ENCODE measurements around the gene USP2.

Gene USP2

GRCh38 chr11:119381181-119381988, at the start of gene USP2:
Gene USP2, minus strand, starts transcription at chr11:119381690. Its CDS starts 8,210 bp downstream, at chr11:119373480.
- peak; percentile 97 for DNase-seq (ENCODE audit: low read depth)

- no peak for DNase-seq (ENCODE audit: low read depth)
These were observed 45.8 kb upstream of the USP2 start for GRCh38 chr11:119427279-119427678.

GRCh38 chr11:119426142-119426541, 44.7 kb upstream of the USP2 start:
- DNase-seq (ENCODE audit: low read depth) = no peak

- no peak for DNase-seq (ENCODE audit: low read depth)
These were observed 43.3 kb upstream of the USP2 start for GRCh38 chr11:119424775-119425174.

GRCh38 chr11:119424276-119424675, 42.8 kb upstream of the USP2 start:
- DNase-seq (ENCODE audit: low read depth) = no peak

GRCh38 chr11:119423509-119424254, 42.2 kb upstream of the USP2 start:
- DNase-seq (ENCODE audit: low read depth) = no peak

GRCh38 chr11:119422809-119423508, 41.5 kb upstream of the USP2 start, which contains the start of gene THY1:
Gene THY1, minus strand, starts transcription at chr11:119423172. Its CDS starts 2,267 bp downstream, at chr11:119420905.
- no peak for DNase-seq (ENCODE audit: low read depth)

- no peak for DNase-seq (ENCODE audit: low read depth)
These were observed 40.7 kb upstream of the USP2 start for GRCh38 chr11:119421941-119422808.

- no peak for DNase-seq (ENCODE audit: low read depth)
These were observed 39.9 kb upstream of the USP2 start for GRCh38 chr11:119421351-119421750.

- DNase-seq (ENCODE audit: low read depth) = no peak
These were observed 39.1 kb upstream of the USP2 start for GRCh38 chr11:119420631-119421030.

GRCh38 chr11:119419834-119420492, 38.5 kb upstream of the USP2 start:
- DNase-seq (ENCODE audit: low read depth) = no peak

- no peak for DNase-seq (ENCODE audit: low read depth)
These were observed 37.8 kb upstream of the USP2 start for GRCh38 chr11:119419246-119419645.

- no peak for DNase-seq (ENCODE audit: low read depth)
These were observed 37.3 kb upstream of the USP2 start for GRCh38 chr11:119418759-119419158.

- no peak for DNase-seq (ENCODE audit: low read depth)
These were observed 36.4 kb upstream of the USP2 start for GRCh38 chr11:119417726-119418540.

GRCh38 chr11:119416606-119417580, 35.4 kb upstream of the USP2 start:
- no peak for DNase-seq (ENCODE audit: low read depth)

GRCh38 chr11:119415966-119416365, 34.5 kb upstream of the USP2 start:
- no peak for DNase-seq (ENCODE audit: low read depth)

GRCh38 chr11:119415517-119415916, 34.0 kb upstream of the USP2 start:
- DNase-seq (ENCODE audit: low read depth) = no peak

GRCh38 chr11:119414734-119415133, 33.2 kb upstream of the USP2 start:
- no peak for DNase-seq (ENCODE audit: low read depth)

GRCh38 chr11:119414321-119414720, 32.8 kb upstream of the USP2 start:
- DNase-seq (ENCODE audit: low read depth) = no peak
